HepG2 (cell line): ENCODE measurements around the gene NCAM2. TPM values are rescaled to one million over a fixed set of nuclear protein-coding genes. Genes with fewer than 3 reads are reported as not detected.

Experiments
- ATAC-seq: fragments of 200-7000 bp; cut with Tn5 transposase; 3 replicates; pipeline ENCODE4 v1.9.1; 2020; ENCODE audit warnings: mild to moderate bottlenecking, moderate library complexity
- BruUV-seq: library from RNA; stranded (reverse); fragments of 400-500 nt; replicated peaks from 2 replicates; lab custom pipeline; 2021; lab: Mats Ljungman, UMichigan
- CTCF ChIA-PET: fragments of 300-600 bp; formaldehyde crosslinking; extraction: SDS; loops from one replicate; lab custom pipeline; 2021; ENCODE audit warnings: low total read pairs, inconsistent platforms, low intra/inter-chr PET ratio; lab: Yijun Ruan, JAX
- POLR2A ChIA-PET: fragments of 350-600 bp; sonication (Branson Sonifier 250); formaldehyde crosslinking; loops from one replicate; lab custom pipeline; 2020; ENCODE audit warnings: antibody characterized with exemption, inconsistent platforms; lab: Yijun Ruan, JAX
- DNase-seq: peaks from one replicate; pipeline ENCODE4 v3.0.0-alpha.2; 2015; ENCODE audit warnings: low spot score
- FAIRE-seq: peaks from 3 replicates; lab custom pipeline; 2011; peaks lifted over from hg19 to GRCh38; lab: Jason Lieb, UNC
- H2AFZ ChIP-seq: one replicate; pipeline ENCODE4 v1.6.1; 2011; ENCODE audit warnings: low read length, inconsistent platforms
- H3K27ac ChIP-seq: fragments of 300-600 bp; 3 replicates; pipeline ENCODE4 v1.8.0; 2011; ENCODE audit warnings: mixed run types, mild to moderate bottlenecking, mixed read lengths, low read length, inconsistent platforms; ENCODE audit not compliant: insufficient read depth; ENCODE audit errors: extremely low read length
- H3K27me3 ChIP-seq, 2 experiments: fragments of 200-600 bp in 1 of 2; 2 replicates in 1 of 2; 3 replicates in 1 of 2; pipeline versions ENCODE4 v1.6.0 to v1.8.0; 2011; ENCODE audit warnings: low read length in 2 of 2, mild to moderate bottlenecking in 2 of 2, moderate library complexity in 2 of 2, inconsistent platforms in 1 of 2; ENCODE audit not compliant: insufficient read depth in 2 of 2, control insufficient read depth in 1 of 2
- H3K36me3 ChIP-seq, 2 experiments: fragments of 200-600 bp in 1 of 2; replicated peaks in 1 of 2; 2 replicates in 1 of 2; 3 replicates in 1 of 2; pipeline versions ENCODE4 v1.5.1 to v1.8.0; 2011; ENCODE audit warnings: low read length in 2 of 2, inconsistent platforms in 1 of 2; ENCODE audit not compliant: insufficient read depth in 2 of 2, control insufficient read depth in 1 of 2
- H3K4me1 ChIP-seq: 2 replicates; pipeline ENCODE4 v1.5.1; 2012; ENCODE audit warnings: low read length, inconsistent platforms; ENCODE audit not compliant: insufficient read depth
- H3K4me2 ChIP-seq: 2 replicates; pipeline ENCODE4 v1.6.0; 2011; ENCODE audit warnings: low read depth, low read length, inconsistent platforms
- H3K4me3 ChIP-seq, 3 experiments: fragments of 200-600 bp in 1 of 3; sonication (generic), shearing (Covaris generic) in 1 of 3; replicated peaks in 1 of 3; 2 replicates each; pipeline ENCODE4 v1.5.1; 2011 to 2016; ENCODE audit warnings: low read length in 3 of 3, inconsistent platforms in 2 of 3, low read depth in 2 of 3, mild to moderate bottlenecking in 2 of 3, control low read depth in 1 of 3, mixed read lengths in 1 of 3; ENCODE audit not compliant: insufficient read depth in 1 of 3
- H3K79me2 ChIP-seq: one replicate; pipeline ENCODE4 v1.6.1; 2011; ENCODE audit warnings: low read length, inconsistent platforms; ENCODE audit not compliant: insufficient read depth
- H3K9ac ChIP-seq: 2 replicates; pipeline ENCODE4 v1.6.0; 2011; ENCODE audit warnings: mild to moderate bottlenecking, low read depth, low read length, inconsistent platforms; ENCODE audit not compliant: insufficient read depth
- H3K9me3 ChIP-seq: 2 replicates; pipeline ENCODE4 v1.5.1; 2012; ENCODE audit warnings: mild to moderate bottlenecking, low read length
- H4K20me1 ChIP-seq: 2 replicates; pipeline ENCODE4 v1.6.0; 2011; ENCODE audit warnings: inconsistent platforms, mild to moderate bottlenecking, low read length, moderate library complexity; ENCODE audit not compliant: insufficient read depth
- HNRNPL ChIP-seq: fragments of 200-400 bp; formaldehyde crosslinking; IDR thresholded peaks from 2 replicates; pipeline ENCODE4 v1.6.1; 2017; ENCODE audit warnings: mild to moderate bottlenecking, low read depth, low read length
- MEF2D ChIP-seq: sonication (generic); formaldehyde crosslinking; IDR thresholded peaks from 2 replicates; pipeline ENCODE4 v1.5.1; 2020; ENCODE audit warnings: mild to moderate bottlenecking, missing genetic modification reagents
- NCOR1 ChIP-seq: fragments of 200-600 bp; sonication (generic); IDR thresholded peaks from 2 replicates; pipeline ENCODE4 v1.7.0; 2017; ENCODE audit warnings: antibody characterized with exemption, low read length, borderline replicate concordance
- NPAS2 ChIP-seq: sonication (generic); formaldehyde crosslinking; IDR thresholded peaks from 2 replicates; pipeline ENCODE4 v1.8.0; 2022; ENCODE audit warnings: mild to moderate bottlenecking, missing genetic modification reagents, borderline replicate concordance
- PCBP1 ChIP-seq: fragments of 200-400 bp; formaldehyde crosslinking; IDR thresholded peaks from 2 replicates; pipeline ENCODE4 v1.6.1; 2017; ENCODE audit warnings: mild to moderate bottlenecking, low read depth, low read length, borderline replicate concordance
- RORA ChIP-seq: sonication (generic); formaldehyde crosslinking; IDR thresholded peaks from 2 replicates; pipeline ENCODE4 v1.5.0; 2020; ENCODE audit warnings: mild to moderate bottlenecking, missing genetic modification reagents, moderate library complexity
- TFDP1 ChIP-seq: IDR thresholded peaks from 2 replicates; pipeline ENCODE4 v1.6.1; 2016; ENCODE audit warnings: missing compliant biosample characterization, missing genetic modification reagents, borderline replicate concordance
- ZNF260 ChIP-seq: sonication (generic); formaldehyde crosslinking; IDR thresholded peaks from 2 replicates; pipeline ENCODE4 v1.4.0; 2020; ENCODE audit warnings: missing genetic modification reagents, low read depth, mild to moderate bottlenecking, borderline replicate concordance
- ZNF563 ChIP-seq: sonication (generic); formaldehyde crosslinking; IDR thresholded peaks from 2 replicates; pipeline ENCODE4 v1.8.0; 2022; ENCODE audit warnings: mild to moderate bottlenecking, moderate library complexity, missing genetic modification reagents
- ZNF704 ChIP-seq: sonication (generic); formaldehyde crosslinking; IDR thresholded peaks from 2 replicates; pipeline ENCODE4 v1.8.1; 2023; ENCODE audit warnings: mild to moderate bottlenecking, inconsistent platforms, moderate library complexity, missing genetic modification reagents, borderline replicate concordance
- ZZZ3 ChIP-seq: sonication (generic); formaldehyde crosslinking; IDR thresholded peaks from 2 replicates; pipeline ENCODE4 v1.4.0; 2020; ENCODE audit warnings: missing genetic modification reagents, mild to moderate bottlenecking, borderline replicate concordance
- WGBS: methylation state at CpG from one replicate; pipeline ENCODE4 v1.1.6; 2017; ENCODE audit warnings: low lambda C conversion rate; 5-methylcytosine and 5-hydroxymethylcytosine counted together
- in situ Hi-C: cut with HindIII; loops from 2 replicates; pipeline ENCODE4 v1.10.0; 2017; ENCODE audit warnings: low pct_unique_long_range_greater_than_20kb; ENCODE audit not compliant: extremely low pct_ligation_motif_present
- intact Hi-C: fragments of 100-400 bp; cut with micrococcal nuclease; formaldehyde crosslinking; loops from one replicate; pipeline ENCODE4 v1.10.0; 2022; ENCODE audit not compliant: unreplicated experiment
- polyA plus RNA-seq, 8 experiments: library from polyadenylated mRNA; depleted of rRNA in 3 of 8; stranded (reverse) in 7 of 8; unstranded in 1 of 8; fragments of >200 nt; fragmentation: Illumina TruSeq in 4 of 8; extraction: Trizol in 4 of 8; gene quantifications; 2 replicates each; pipeline versions ENCODE4 v1.2.1 to v1.2.3, GENCODE V29; 2011 to 2016; ENCODE audit warnings: low read depth in 4 of 8, missing spikeins in 1 of 8, mixed read lengths in 1 of 8; ENCODE audit not compliant: insufficient read depth in 1 of 8
- total RNA-seq, 5 experiments: library from RNA; depleted of rRNA; stranded (reverse); fragments of >200 nt; fragmentation: Illumina TruSeq; extraction: Trizol; gene quantifications; 2 replicates each; pipeline ENCODE4 v1.2.3, GENCODE V29; 2016; ENCODE audit warnings: low read depth in 1 of 5

Gene NCAM2
- total and polyA plus RNA-seq, 2 of the 13 experiments (the other 11 are each of a cell fraction or from before 2014, with no cell fraction given) = not detected

GRCh38 chr21:21019681-21020080 is 21.5 kb downstream of the NCAM2 start:
- Histone ChIP-seq H3K36me3 (no peaks in the 10 kb centered on the region), H3K27ac (no peak overlapping the region), H2AFZ (no peak overlapping the region), H4K20me1 (no peaks in the 10 kb centered on the region), H3K27me3 (no peaks in the 10 kb centered on the region), H3K4me1 (no peaks in the 10 kb centered on the region), H3K4me2 (no peak overlapping the region), H3K9me3 (peaks cover 10% of the 10 kb centered on the region), H3K79me2 (no peaks in the 10 kb centered on the region), H3K9ac (no peak overlapping the region), H3K4me3 (no peak overlapping the region)
- DNase-seq (no peak), ATAC-seq (no peak), FAIRE-seq (no peak)
- intact Hi-C loops (no loop called here), in situ Hi-C loops (no loop called here)
- 46% methylated on average over 4 of the region's 4 CpGs for WGBS
- ChIA-PET CTCF (no interaction called here), POLR2A (no interaction called here)
- no peak for TF ChIP-seq NPAS2
- TF ChIP-seq NCOR1 = no peak
- TF ChIP-seq MEF2D = no peak
- no peak for TF ChIP-seq PCBP1
- no peak for TF ChIP-seq RORA (CRISPR knock-in tag)
- no peak for TF ChIP-seq ZZZ3 (CRISPR knock-in tag)
- TF ChIP-seq ZNF260 (CRISPR knock-in tag) = no peak
- no peak for TF ChIP-seq TFDP1 (CRISPR knock-in tag)
- TF ChIP-seq ZNF704 = no peak
- TF ChIP-seq ZNF563 (CRISPR knock-in tag) = no peak
- no peak for TF ChIP-seq HNRNPL
- BruUV-seq = no TSS peak
